ENCODE measurements around the gene XDH. TPM values are rescaled to one million over a fixed set of nuclear protein-coding genes. Genes with fewer than 3 reads are reported as not detected.

The XDH gene
- polyA plus RNA-seq, 4 donors = 0.04 to 0.16 (median 0.10) TPM

GRCh38 chr2:31404302-31404701 is 10.2 kb downstream of the XDH start:
- DNase-seq (ENCODE audit: low read depth in 4 of 4, low spot score in 3 of 4) = no peak

- no peak for DNase-seq (ENCODE audit: low read depth in 4 of 4, low spot score in 3 of 4)
These were observed 12.2 kb downstream of the XDH start for GRCh38 chr2:31402388-31402787.

- no peak for DNase-seq (ENCODE audit: low read depth in 4 of 4, low spot score in 3 of 4)
These were observed 13.0 kb downstream of the XDH start for GRCh38 chr2:31401580-31401979.

DNA sequence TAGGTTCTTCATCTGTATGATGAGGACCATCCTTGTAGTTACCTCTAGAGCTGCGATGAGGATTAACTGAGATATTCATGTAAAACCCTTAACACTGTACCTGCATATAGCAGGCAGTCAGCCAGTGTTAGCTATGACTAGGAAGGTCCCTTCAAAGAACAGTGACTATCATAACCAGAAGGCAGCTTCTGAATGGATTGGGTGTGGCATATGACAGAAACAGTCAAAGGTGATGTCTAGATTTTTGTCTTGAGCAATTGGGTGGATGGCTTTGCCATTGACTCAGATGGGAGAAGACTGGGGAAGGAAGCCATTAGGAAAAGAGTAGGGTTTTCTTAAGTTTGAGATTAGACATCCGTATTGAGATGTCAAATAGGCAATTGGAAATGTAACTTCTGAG is 15.7 kb downstream of the XDH start:
- DNase-seq (ENCODE audit: low read depth in 4 of 4, low spot score in 3 of 4) = no peak

DNA sequence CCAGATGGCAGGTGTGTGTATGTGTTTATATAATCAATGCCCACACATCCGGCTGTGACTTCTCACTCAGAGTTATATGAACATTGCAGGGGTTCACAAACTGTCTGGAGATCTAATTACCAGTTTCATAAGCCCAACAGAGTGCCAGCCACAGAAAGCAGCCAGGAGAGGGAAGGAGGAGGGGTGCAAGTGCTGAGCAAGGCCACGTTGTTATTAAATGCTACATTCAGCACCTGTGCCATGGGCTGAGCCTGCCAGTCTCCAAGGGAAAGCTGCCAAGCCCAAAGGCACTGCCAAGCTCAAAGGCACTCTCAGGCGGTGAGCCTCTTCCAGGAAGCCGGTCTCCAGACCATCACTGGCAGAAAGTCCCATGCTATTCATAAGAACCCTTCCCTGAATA is 17.4 kb downstream of the XDH start:
- DNase-seq (ENCODE audit: low read depth in 4 of 4, low spot score in 3 of 4) = no peak

DNA sequence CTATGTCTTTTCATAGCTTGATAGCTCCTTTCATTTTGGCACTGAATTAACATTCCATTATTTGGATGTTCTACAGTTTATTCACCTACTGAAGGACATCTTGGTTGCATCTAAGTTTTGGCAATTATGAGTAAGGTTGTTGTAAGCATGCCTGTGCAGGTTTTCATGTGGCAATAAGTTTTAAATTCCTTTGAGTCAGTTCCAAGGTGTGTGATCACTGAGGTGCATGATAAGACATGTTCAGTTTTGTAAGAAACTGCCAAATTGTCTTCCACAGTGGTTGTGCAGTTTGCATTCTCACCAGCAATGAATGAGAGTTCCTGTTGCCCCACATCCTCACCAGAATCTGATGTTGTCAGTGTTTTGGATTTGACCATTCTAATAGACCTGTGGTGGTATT is 24.2 kb downstream of the XDH start:
- DNase-seq (ENCODE audit: low read depth in 4 of 4, low spot score in 3 of 4) = no peak

DNA sequence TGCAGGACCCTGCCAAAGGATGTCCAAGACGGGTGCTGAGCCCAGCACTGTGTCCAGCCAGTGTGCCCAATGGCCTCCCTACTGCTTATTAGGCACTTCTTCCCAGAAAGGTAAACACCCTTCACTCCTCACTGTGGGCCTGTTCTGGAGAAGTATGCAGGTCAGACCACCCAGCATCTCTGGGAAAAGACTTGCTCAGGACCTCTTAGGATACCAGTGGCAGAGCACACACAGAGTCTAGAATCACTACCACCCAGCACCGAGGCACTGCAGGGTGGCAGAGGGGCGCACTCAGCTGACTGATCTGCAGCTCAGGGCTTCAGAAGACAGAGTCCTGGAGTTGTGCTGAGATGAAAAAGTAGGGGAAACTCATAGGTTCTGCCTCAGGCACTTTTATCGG is 25.8 kb downstream of the XDH start:
- no peak for DNase-seq (ENCODE audit: low read depth in 4 of 4, low spot score in 3 of 4)

- DNase-seq (ENCODE audit: low read depth in 4 of 4, low spot score in 3 of 4) = no peak
These were observed 26.7 kb downstream of the XDH start for GRCh38 chr2:31387850-31388249.

GRCh38 chr2:31386648-31387047 is 27.9 kb downstream of the XDH start:
- no peak for DNase-seq (ENCODE audit: low read depth in 4 of 4, low spot score in 3 of 4)

DNA sequence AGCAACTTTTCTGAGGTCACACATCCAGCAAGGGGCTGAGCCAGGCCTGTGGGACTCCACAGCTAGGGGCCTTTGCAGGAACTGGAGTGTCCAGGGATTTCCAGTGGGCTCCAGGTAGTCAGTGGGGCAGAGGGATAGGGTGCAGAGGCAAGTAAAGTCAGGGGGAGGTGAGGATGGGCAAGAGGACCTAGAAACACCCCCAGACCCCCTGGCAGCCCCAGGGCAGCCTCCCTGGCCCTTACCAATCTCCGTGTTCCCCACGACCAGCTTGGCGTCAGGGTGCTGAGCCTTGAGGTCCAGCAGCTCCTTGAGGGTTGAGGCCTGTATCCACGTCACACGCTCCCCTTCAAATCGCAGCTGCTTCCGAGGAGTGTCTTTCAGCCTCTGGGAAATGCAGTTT is 28.4 kb downstream of the XDH start:
- DNase-seq (ENCODE audit: low read depth in 4 of 4, low spot score in 3 of 4) = no peak

DNA sequence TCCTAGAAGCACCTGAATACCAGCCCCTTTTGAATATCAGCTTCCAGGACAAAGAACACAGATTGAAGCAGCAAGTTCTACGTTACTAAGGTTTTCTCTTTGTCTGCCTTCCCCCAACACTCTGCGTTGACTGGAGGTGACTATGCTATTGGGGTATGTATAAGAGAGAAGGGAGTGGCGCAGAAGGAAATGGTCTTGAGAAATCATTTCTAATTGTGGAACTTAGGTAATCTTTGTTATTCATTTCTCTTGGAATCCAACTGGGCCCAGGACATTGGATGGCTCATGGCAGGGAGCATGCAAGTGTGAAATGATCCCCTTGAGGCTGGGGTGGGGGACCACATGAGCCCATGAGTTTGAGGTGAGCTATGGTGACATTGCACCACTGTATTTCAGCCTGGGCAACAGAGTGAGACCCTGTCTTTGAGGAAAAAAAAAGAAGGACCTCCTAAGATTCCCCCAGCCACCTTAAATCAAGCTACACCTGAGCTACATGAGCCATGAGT is 29.7 kb downstream of the XDH start:
- DNase-seq (ENCODE audit: low read depth in 4 of 4, low spot score in 3 of 4) = no peak

DNA sequence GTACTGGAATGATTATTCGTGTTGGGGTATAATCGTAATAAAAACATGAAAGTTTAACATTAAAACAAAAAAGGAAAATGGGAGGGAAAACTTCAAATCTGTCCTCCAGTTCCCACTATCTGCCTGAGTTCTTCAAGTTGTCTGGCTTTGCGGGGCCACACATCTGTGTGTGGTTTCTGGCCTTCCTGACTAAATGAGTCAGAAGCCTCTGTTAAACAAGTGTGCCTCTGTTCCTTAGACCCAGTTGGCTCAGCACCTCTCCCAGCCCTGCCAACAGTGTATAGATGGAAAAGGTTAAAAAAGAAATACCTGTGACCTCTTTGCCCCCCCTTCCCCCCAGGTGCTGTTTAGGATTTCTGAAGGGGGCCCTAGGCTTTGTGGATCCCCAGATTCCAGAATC is 30.2 kb downstream of the XDH start:
- no peak for DNase-seq (ENCODE audit: low read depth in 4 of 4, low spot score in 3 of 4)

DNA sequence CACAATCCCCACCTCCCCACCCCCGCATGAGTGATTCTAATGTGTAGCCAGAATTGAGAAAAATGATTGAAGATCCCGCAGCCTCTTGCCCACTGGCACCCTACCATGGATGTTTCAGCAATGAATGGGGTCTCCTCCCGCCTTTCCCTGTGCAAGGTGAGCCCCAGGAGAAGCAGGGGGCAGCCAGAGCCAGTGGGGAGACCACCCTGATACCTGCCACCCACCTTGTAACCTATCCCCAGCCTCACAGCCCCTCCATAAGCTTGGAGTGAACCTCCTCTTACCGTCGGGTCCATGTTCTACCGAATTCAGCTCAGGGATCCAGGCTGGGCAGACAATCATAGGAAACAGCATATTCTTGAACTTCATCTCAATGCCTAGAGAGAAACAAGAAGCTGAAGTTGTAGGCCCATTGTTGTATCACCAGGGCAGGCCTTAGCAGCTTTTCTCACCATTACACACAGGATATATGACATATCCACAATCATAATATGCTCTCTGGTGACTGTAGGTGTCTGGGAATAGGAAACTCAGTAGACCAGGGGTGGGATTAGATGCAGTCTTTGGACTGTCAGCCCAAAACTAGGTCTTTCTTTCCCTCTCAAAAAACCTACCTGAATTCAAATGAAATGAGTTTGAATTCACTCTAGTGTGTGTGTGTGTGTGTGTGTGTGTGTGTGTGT is 30.9 kb downstream of the XDH start:
- no peak for DNase-seq (ENCODE audit: low read depth in 4 of 4, low spot score in 3 of 4)

DNA sequence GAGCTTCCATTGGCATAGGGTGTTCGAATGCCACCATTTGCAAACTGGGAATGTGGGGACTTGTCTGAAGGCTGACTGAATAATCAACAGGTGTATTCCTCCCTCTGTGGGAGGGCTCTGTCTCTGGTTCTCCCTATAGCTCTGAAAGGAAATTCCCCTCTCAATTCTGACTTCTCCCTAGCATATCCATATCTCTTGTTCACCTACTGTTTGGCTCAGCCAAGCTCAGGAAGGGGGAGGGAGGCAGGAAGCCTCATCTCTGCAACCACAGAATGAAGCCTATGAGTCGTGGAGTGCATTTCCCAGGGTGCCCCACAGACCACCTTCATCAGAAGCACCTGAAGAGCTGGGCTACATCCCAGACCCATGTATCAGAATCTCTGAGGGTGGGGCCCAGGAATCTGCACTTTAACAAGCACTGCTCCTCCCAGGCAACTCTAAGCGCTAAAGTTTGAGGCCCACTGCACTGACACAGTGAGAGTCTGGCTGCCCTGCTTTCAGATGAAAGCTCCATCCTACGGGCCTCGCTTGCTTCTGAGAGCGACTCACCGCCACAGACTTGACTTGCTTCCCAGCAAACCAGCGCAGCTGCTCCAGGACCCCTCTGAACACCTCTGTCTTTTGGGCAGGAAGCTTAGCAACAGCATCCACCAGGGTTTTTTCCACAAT is 32.0 kb downstream of the XDH start:
- DNase-seq (ENCODE audit: low read depth in 4 of 4, low spot score in 3 of 4) = no peak

DNA sequence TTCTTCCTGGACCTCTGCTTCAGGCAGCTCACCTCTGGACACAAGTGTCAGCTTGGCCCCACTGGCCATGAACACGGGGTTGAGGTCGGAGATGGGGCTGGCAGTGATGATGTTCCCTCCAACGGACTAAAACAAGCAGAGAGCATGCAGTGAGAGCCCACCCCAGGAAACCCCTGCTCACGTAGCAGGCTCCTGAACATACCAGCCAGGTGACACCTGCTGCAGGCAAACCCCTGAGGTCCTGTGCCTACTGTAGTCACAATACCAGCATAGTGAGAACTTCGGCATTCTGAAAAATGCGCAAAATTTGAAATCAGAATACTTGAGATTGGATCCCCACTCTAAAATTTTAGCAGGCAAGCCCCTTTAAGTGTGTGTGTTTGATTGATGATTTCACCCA is 32.9 kb downstream of the XDH start:
- DNase-seq (ENCODE audit: low read depth in 4 of 4, low spot score in 3 of 4) = no peak

DNA sequence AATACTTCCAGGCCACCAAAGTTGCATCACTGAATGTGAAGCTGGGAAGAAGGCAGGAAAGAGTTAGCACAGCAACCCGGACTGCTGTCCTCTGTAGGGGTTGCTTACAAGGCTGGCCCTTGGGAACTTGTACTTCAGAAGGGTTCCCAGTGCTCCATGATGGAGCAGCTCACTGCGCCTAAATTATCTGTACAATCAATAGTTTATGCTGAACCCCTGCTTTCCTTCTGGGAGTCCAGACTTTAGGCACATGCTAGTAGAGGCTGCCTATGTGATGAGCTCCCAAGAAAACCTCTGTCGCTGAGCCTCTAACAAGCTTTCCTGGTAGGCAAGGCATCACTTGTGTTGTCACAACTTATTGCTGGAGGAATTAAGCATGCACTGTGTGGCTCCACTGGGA is 34.3 kb downstream of the XDH start:
- DNase-seq (ENCODE audit: low read depth in 4 of 4, low spot score in 3 of 4) = no peak

DNA sequence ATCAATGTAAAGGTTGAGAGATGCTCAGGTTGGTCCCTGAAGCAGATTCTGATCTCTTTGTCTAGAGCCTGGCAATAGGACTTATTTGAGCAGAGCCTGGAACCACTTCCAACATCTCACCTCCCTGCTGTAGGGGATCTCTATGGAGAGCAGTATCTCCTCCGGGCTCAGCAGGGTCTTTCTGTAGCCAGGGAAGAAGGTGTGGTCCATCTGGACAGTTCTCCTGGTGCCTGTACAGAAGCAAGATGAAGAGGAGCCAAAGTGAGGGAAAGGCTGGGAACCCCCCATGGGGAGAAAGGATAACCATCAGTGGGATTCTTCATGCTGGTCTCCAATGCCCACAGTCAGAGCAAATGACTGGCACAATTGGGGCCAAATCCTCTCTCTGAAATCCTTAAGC is 34.8 kb downstream of the XDH start:
- DNase-seq (ENCODE audit: low read depth in 4 of 4, low spot score in 3 of 4) = no peak

- DNase-seq (ENCODE audit: low read depth in 4 of 4, low spot score in 3 of 4) = no peak
These were observed 35.6 kb downstream of the XDH start for GRCh38 chr2:31378791-31379501.

DNA sequence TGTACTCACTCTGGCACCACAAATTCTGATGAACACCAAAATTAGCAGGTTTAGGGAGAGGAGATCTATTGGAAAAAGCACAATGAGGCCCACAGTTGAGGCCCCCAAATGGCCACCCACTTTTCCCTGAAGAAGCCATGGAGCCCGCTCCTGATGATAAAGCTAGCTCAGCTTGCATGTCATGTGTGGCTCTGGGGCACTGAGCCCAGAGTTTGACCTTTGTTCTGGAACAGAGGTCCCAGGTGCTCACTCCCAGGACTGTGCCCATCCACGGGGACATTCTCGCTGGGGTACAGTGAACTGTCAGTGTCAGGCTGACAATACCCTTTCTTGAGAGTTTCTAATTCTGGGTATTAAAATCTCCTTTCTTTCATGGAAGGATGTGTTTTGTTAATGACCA is 36.2 kb downstream of the XDH start:
- no peak for DNase-seq (ENCODE audit: low read depth in 4 of 4, low spot score in 3 of 4)

DNA sequence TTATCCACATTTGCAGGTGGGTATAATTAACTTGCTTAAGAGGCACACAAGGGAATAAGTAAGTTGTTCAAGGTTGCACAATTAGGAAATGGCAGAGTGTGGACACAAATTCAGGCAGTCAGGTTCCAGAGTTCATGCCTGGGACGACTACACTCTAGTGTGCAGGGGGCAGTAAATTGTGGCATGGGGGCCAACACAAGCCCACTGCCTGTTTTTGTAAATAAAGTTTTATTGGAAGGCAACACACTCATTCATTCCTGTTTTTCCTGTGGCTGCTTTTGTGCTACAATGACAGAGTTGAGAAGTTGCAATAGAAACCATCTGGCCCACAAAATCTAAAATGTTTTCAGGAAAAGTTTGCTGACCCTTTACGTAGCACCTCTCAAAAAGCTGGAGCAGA is 41.4 kb downstream of the XDH start:
- no peak for DNase-seq (ENCODE audit: low read depth in 4 of 4, low spot score in 3 of 4)

- no peak for DNase-seq (ENCODE audit: low read depth in 4 of 4, low spot score in 3 of 4)
These were observed 42.4 kb downstream of the XDH start for GRCh38 chr2:31372097-31372496.

- DNase-seq (ENCODE audit: low read depth in 4 of 4, low spot score in 3 of 4) = no peak
These were observed 42.9 kb downstream of the XDH start for GRCh38 chr2:31371691-31372090.
